ENCODE measurements around the gene PRKCE. TPM values are rescaled to one million over a fixed set of nuclear protein-coding genes. Genes with fewer than 3 reads are reported as not detected.

The PRKCE gene
- total and polyA plus RNA-seq, 2 donors (not counting 3 experiments of a cell fraction or from before 2014, with no cell fraction given): 27.9 to 33.9 TPM

DNA sequence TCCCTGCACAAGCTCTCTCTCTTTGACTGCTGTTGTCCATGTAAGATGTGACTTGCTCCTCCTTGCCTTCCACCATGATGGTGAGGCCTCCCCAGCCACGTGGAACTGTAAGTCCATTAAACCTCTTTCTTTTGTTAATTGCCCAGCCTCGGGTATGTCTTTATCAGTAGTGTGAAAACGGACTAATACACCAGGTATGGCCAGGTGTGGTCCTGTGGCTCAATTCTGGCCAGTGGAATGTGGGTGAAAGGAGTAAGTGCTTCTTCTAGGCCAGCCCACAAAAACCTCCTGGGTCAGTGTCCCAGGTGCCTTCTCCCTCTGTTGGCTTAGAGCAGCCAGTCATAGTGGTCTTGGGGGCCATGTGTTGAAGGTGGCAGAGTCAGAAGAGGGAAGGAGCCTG, 57.0 kb downstream of the PRKCE start:
- no peak overlapping the region for H3K4me2 ChIP-seq (ENCODE audit: insufficient read depth, low read length)
- DNase-seq (ENCODE audit: low read depth, low spot score) (no peak), FAIRE-seq (no peak)
- no peaks in the 10 kb centered on the region for H3K36me3 ChIP-seq (ENCODE audit: control insufficient read depth in 2 of 2, extremely low read depth in 1 of 2, insufficient read depth in 2 of 2, low read length in 2 of 2)
- ChIA-PET POLR2A (no interaction called here), CTCF (interaction anchor here (1.3 kb wide), 1 partner anchor 8 kb away, joined by 3 read pairs; no protein-coding TSS in a partner anchor)
- H4K20me1 ChIP-seq (replicated peaks; ENCODE audit: control insufficient read depth, extremely low read depth, insufficient read depth, low read length): no peaks in the 10 kb centered on the region
- no peaks in the 10 kb centered on the region for H3K79me2 ChIP-seq (ENCODE audit: control insufficient read depth, insufficient read depth, low read length)
- no peak overlapping the region for H3K9ac ChIP-seq (replicated peaks; ENCODE audit: extremely low read depth, insufficient read depth, low read length)
- no peaks in the 10 kb centered on the region for H3K4me1 ChIP-seq (ENCODE audit: control insufficient read depth, extremely low read depth, insufficient read depth, low read length)
- no peak overlapping the region for H2AFZ ChIP-seq (ENCODE audit: low read depth, low read length)
- no TSS peak for BruUV-seq (replicated peaks)
- no peak for TF ChIP-seq POLR2AphosphoS5 (IDR thresholded peaks at IDR 0.05; ENCODE audit: insufficient read depth, low read depth, low read length)
- no peak for TF ChIP-seq MYC (IDR thresholded peaks at IDR 0.05; ENCODE audit: low read depth, low read length)
- TF ChIP-seq, protein P1, sequence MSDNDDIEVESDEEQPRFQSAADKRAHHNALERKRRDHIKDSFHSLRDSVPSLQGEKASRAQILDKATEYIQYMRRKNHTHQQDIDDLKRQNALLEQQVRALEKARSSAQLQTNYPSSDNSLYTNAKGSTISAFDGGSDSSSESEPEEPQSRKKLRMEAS (IDR thresholded peaks at IDR 0.05; ENCODE audit: insufficient read depth, insufficient read length): no peak
- TF ChIP-seq, protein P2, sequence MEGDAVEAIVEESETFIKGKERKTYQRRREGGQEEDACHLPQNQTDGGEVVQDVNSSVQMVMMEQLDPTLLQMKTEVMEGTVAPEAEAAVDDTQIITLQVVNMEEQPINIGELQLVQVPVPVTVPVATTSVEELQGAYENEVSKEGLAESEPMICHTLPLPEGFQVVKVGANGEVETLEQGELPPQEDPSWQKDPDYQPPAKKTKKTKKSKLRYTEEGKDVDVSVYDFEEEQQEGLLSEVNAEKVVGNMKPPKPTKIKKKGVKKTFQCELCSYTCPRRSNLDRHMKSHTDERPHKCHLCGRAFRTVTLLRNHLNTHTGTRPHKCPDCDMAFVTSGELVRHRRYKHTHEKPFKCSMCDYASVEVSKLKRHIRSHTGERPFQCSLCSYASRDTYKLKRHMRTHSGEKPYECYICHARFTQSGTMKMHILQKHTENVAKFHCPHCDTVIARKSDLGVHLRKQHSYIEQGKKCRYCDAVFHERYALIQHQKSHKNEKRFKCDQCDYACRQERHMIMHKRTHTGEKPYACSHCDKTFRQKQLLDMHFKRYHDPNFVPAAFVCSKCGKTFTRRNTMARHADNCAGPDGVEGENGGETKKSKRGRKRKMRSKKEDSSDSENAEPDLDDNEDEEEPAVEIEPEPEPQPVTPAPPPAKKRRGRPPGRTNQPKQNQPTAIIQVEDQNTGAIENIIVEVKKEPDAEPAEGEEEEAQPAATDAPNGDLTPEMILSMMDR (IDR thresholded peaks at IDR 0.05; ENCODE audit: extremely low read depth in 1 of 2, insufficient read depth in 1 of 2, low read depth in 1 of 2, low read length in 2 of 2): no peak
- TF ChIP-seq POLR2A (IDR thresholded peaks at IDR 0.05; ENCODE audit: low read depth, low read length): no peak
- no peak for TF ChIP-seq GATA2 (IDR thresholded peaks at IDR 0.05; ENCODE audit: insufficient read depth, insufficient read length, low read depth, low read length)
- dilution Hi-C loops (cut with MboI; ENCODE audit: extremely low pct_ligation_motif_present, low sequenced_read_pairs) (no loop called here), intact Hi-C loops (cut with micrococcal nuclease) (no loop called here)
- H3K27me3 ChIP-seq (ENCODE audit: control insufficient read depth in 2 of 2, insufficient read depth in 2 of 2, low read length in 2 of 2): no peaks in the 10 kb centered on the region
- no peaks in the 10 kb centered on the region for H3K9me3 ChIP-seq (replicated peaks; ENCODE audit: control insufficient read depth, insufficient read depth, low read length)
- H3K9me1 ChIP-seq (replicated peaks; ENCODE audit: control insufficient read depth, extremely low read depth, insufficient read depth, low read length): no peaks in the 10 kb centered on the region
- H3K27ac ChIP-seq (ENCODE audit: insufficient read depth, low read depth, low read length): no peak overlapping the region
- no peak overlapping the region for H3K4me3 ChIP-seq (replicated peaks in 1 of 3; ENCODE audit: insufficient read depth in 1 of 3, low read depth in 1 of 3, low read length in 3 of 3)

DNA sequence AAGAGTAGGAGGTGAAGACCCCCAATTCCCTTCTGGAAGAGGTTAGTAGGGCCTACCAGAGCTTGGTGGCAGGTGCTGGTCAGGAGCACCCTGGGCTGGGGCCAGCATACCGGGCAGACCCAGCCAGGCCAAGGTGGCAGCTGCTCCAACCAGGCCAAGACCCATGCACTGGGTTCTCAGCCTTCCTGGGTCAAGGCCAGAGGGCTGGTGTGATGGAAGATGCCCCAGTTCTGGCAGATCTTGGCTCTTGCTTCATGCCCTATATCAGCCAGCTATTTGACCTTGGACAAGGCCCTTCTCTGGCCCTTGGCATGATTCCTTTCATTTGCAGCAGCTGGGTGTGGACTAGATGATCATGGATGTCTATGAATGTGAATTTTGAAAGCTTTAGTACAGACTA, 57.7 kb downstream of the PRKCE start:
- Histone ChIP-seq H2AFZ (ENCODE audit: low read depth, low read length) (no peak overlapping the region), H3K4me3 (replicated peaks in 1 of 3; ENCODE audit: insufficient read depth in 1 of 3, low read depth in 1 of 3, low read length in 3 of 3) (no peak overlapping the region), H3K27me3 (ENCODE audit: control insufficient read depth in 2 of 2, insufficient read depth in 2 of 2, low read length in 2 of 2) (no peaks in the 10 kb centered on the region), H3K79me2 (ENCODE audit: control insufficient read depth, insufficient read depth, low read length) (no peaks in the 10 kb centered on the region), H3K4me2 (ENCODE audit: insufficient read depth, low read length) (no peak overlapping the region), H3K9me3 (replicated peaks; ENCODE audit: control insufficient read depth, insufficient read depth, low read length) (no peaks in the 10 kb centered on the region), H3K36me3 (ENCODE audit: control insufficient read depth in 2 of 2, extremely low read depth in 1 of 2, insufficient read depth in 2 of 2, low read length in 2 of 2) (no peaks in the 10 kb centered on the region), H3K4me1 (ENCODE audit: control insufficient read depth, extremely low read depth, insufficient read depth, low read length) (no peaks in the 10 kb centered on the region), H3K9me1 (replicated peaks; ENCODE audit: control insufficient read depth, extremely low read depth, insufficient read depth, low read length) (no peaks in the 10 kb centered on the region), H3K27ac (ENCODE audit: insufficient read depth, low read depth, low read length) (no peak overlapping the region), H3K9ac (replicated peaks; ENCODE audit: extremely low read depth, insufficient read depth, low read length) (no peak overlapping the region), H4K20me1 (replicated peaks; ENCODE audit: control insufficient read depth, extremely low read depth, insufficient read depth, low read length) (no peaks in the 10 kb centered on the region)
- dilution Hi-C loops (cut with MboI; ENCODE audit: extremely low pct_ligation_motif_present, low sequenced_read_pairs): no loop called here
- no TSS peak for BruUV-seq (replicated peaks)
- no peak for TF ChIP-seq POLR2AphosphoS5 (IDR thresholded peaks at IDR 0.05; ENCODE audit: insufficient read depth, low read depth, low read length)
- TF ChIP-seq, protein P2 (IDR thresholded peaks at IDR 0.05; ENCODE audit: extremely low read depth in 1 of 2, insufficient read depth in 1 of 2, low read depth in 1 of 2, low read length in 2 of 2): no peak
- TF ChIP-seq POLR2A (IDR thresholded peaks at IDR 0.05; ENCODE audit: low read depth, low read length): no peak
- TF ChIP-seq, protein P1 (IDR thresholded peaks at IDR 0.05; ENCODE audit: insufficient read depth, insufficient read length): no peak
- no peak for TF ChIP-seq EZH2 (IDR thresholded peaks at IDR 0.05; ENCODE audit: borderline replicate concordance, low read depth, low read length, severe bottlenecking)
- TF ChIP-seq JUN (IDR thresholded peaks at IDR 0.05; ENCODE audit: borderline replicate concordance, insufficient read depth, insufficient read length, low read depth): no peak
- TF ChIP-seq GATA2 (IDR thresholded peaks at IDR 0.05; ENCODE audit: insufficient read depth, insufficient read length, low read depth, low read length): no peak
- TF ChIP-seq MYC (IDR thresholded peaks at IDR 0.05; ENCODE audit: low read depth, low read length): no peak
- TF ChIP-seq FOS (IDR thresholded peaks at IDR 0.05; ENCODE audit: borderline replicate concordance, insufficient read depth, low read length): no peak
- DNase-seq (ENCODE audit: low read depth, low spot score): no peak
- intact Hi-C loops (cut with micrococcal nuclease): no loop called here
- FAIRE-seq: no peak
- CTCF ChIA-PET: interaction anchor here (1.3 kb wide), 1 partner anchor 8 kb away, joined by 3 read pairs; no protein-coding TSS in a partner anchor
- POLR2A ChIA-PET: no interaction called here
